NB4 (cell line): Measurements from ENCODE around the gene ARL4A.

Experiments
- CTCF ChIP-seq: IDR thresholded peaks from one replicate; pipeline ENCODE4 v1.5.1; 2012; ENCODE audit warnings: low read depth, low read length
- MAX ChIP-seq: IDR thresholded peaks from 2 replicates; pipeline ENCODE4 v1.6.1; 2011; ENCODE audit warnings: low read depth, low read length
- POLR2A ChIP-seq: IDR thresholded peaks from 2 replicates; pipeline ENCODE4 v1.6.1; 2011; ENCODE audit warnings: mild to moderate bottlenecking; ENCODE audit not compliant: insufficient read length; ENCODE audit errors: extremely low read depth

- TF ChIP-seq CTCF (no peak), POLR2A (no peak), MAX (no peak; the same call in 1 of the 2 replicates)
Measured at GRCh38 chr7:12716134-12716681, 28.8 kb downstream of the ARL4A start.
